ENCODE data around the gene NOVA2.

Gene NOVA2

DNA sequence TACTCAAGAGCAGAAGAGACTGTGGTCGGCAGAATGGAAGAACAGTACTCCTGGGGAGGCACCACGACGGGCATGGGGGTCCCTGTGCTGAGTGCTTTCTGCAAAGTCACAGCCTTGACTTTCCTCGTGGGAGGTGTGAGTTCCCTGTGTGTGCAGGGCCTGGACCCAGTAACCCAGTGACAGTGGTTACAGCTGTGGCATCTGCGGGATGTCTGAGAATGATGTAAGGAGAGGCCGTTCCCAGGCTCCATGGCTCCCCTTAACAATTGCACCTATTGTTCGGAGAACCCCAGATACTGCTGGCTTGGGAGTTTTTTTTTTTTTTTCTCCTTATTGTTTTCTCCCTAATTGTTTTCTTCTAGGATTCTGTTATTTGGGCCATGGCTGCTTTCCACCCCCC is 54.0 kb downstream of the NOVA2 start:
- H3K4me1 ChIP-seq (ENCODE audit: insufficient read depth, low read length), result peaks cover 15% of the 10 kb centered on the region
- H3K36me3 ChIP-seq (ENCODE audit: insufficient read depth, low read length), result no peaks in the 10 kb centered on the region
- H3K4me3 ChIP-seq (ENCODE audit: low read length), result no peak overlapping the region
- no peaks in the 10 kb centered on the region for H3K27me3 ChIP-seq (ENCODE audit: insufficient read depth, low read length)
- no peaks in the 10 kb centered on the region for H3K9me3 ChIP-seq (ENCODE audit: low read length)
- H2AFZ ChIP-seq (ENCODE audit: low read depth, low read length), result peak overlapping the region; percentile 7

DNA sequence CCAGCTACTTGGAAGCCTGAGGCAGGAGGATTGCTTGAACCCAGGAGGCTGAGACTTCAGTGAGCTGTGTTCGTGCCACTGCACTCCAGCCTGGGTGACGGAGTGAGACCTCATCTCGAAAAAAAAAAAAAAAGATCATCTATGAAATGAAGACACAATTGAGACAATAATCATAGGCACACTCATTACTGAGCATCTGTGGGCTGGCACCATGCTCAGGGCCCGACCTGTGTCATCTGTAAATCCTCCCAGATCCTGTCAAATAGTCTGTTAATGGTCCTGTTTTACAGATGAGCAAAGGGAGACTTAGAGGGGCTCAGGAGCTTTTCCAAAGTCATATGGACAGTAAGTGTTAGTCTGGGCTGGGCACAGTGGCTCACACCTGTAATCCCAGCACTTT is 54.9 kb downstream of the NOVA2 start:
- no peaks in the 10 kb centered on the region for H3K36me3 ChIP-seq (ENCODE audit: insufficient read depth, low read length)

DNA sequence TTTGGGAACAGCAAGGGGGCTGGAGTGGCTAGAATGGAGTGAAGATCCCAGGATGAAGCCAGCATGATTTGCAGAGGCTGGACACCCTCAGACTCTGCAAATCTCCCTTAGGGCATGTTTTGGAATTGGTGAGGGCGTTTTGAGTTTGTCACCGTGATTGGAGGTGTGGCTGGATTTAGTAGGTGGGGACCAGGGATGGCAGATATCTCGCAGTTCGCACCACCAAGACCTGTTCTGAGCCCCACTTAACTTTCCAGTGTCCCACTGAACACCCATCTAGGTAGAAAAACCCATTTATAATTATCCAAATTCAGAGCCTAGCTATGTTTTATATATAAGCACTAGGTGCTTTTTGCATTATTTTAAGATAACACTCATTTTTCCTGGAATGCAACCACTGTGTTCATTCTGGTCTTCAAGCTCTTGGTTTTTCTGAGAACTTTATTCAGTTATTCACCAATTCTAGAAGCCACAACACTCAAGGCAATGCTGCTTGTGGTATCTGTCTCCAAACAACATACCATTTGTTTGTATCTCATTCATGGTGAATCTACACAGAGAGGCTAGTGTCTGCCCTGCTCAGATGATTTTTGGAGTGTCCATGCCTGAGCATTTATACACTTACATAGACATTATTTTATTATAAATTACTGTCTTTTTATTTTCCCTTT is 56.1 kb downstream of the NOVA2 start:
- H3K27me3 ChIP-seq (ENCODE audit: insufficient read depth, low read length), result no peaks in the 10 kb centered on the region
- H3K4me1 ChIP-seq (ENCODE audit: insufficient read depth, low read length), result peaks cover 15% of the 10 kb centered on the region
- H2AFZ ChIP-seq (ENCODE audit: low read depth, low read length), result no peak overlapping the region
- no peaks in the 10 kb centered on the region for H3K36me3 ChIP-seq (ENCODE audit: insufficient read depth, low read length)
- H3K9me3 ChIP-seq (ENCODE audit: low read length), result no peaks in the 10 kb centered on the region
- no peak overlapping the region for H3K4me3 ChIP-seq (ENCODE audit: low read length)

More for the DNA sequence above, 54.9 kb downstream of the NOVA2 start:
- H3K27me3 ChIP-seq (ENCODE audit: insufficient read depth, low read length), result no peaks in the 10 kb centered on the region
- H2AFZ ChIP-seq (ENCODE audit: low read depth, low read length), result no peak overlapping the region
- H3K4me1 ChIP-seq (ENCODE audit: insufficient read depth, low read length), result peaks cover 15% of the 10 kb centered on the region
- H3K4me3 ChIP-seq (ENCODE audit: low read length), result no peak overlapping the region
- no peaks in the 10 kb centered on the region for H3K9me3 ChIP-seq (ENCODE audit: low read length)

DNA sequence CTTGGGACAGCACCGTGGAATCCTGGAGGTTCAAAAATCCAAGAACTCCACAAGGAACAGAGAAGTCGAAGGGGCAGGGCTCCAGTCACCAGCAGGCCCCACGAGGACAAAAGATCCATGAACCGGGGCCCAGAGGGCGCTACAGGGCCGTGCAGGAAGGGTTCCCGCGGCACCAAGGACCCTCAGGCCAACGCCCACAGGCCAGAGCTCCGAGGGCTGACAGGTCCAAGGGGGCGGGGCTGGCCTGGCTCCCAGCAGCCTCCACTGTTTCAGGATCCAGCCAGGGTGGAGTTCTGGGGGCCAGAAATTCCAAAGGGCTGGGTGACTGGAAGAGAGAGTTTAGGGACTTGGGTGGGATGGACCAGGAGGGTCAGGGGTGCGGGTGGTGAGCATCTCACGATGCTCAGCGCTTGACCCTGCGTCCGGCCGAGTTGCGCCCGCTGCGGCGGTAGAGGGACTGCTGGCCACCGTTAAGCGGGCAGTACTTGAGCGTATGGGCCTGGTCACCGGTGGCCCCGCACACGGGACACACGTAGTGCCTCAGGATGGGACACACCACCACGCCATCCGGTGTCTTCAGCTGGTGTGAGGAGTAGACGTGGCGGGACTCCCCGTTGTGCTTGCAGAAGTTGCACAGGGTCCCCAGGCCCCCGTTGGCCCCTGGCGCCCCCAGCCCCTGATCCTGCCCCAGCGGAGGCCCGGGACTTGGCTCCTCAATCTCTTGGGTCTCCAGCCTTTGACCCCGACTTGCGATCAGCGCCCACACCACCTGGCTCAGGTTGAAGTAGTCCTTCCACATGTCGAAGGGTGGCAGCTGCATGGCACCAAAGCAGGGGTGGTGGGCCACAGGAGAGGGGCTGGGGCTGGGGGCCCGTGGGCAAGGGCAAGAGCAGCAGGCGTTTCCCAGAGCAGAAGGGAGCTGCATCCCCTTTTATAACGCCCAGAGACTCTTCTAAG is 59.5 kb downstream of the NOVA2 start, which contains the start of gene NANOS2:
TSS of gene NANOS2 (minus strand) at position 905 of the 957 bp plus-strand sequence. CDS start at position 820, 85 bp downstream.
- H2AFZ ChIP-seq (ENCODE audit: low read depth, low read length), result no peak within 1 kb of the TSS
- no peak within 1 kb of the TSS for H3K4me3 ChIP-seq (ENCODE audit: low read length)
- H3K36me3 ChIP-seq (ENCODE audit: insufficient read depth, low read length), result no peaks in the 10 kb centered on the region
- H3K9me3 ChIP-seq (ENCODE audit: low read length), result no peaks in the 10 kb centered on the region
- no peaks in the 10 kb centered on the region for H3K4me1 ChIP-seq (ENCODE audit: insufficient read depth, low read length)
- no peaks in the 10 kb centered on the region for H3K27me3 ChIP-seq (ENCODE audit: insufficient read depth, low read length)

DNA sequence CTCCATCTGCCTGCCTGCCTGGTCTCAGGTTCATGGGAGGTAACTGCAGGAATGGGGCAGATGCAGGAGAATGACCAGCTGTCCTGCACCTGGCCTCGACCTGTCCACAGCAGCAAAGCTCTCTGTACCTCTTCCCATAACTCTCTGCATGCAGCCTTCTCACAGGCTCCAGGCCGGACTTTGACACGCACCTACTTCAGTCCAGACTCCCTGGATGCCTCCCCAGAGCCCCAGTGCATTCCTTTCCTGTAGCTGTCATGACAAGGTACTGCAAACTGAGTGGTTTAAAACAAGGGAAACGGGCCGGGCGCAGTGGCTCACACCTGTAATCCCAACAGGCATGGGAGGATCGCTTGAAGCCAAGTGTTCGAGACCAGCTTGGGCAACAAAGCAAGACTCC is 62.4 kb downstream of the NOVA2 start:
- H2AFZ ChIP-seq (ENCODE audit: low read depth, low read length), result no peak overlapping the region
- H3K9me3 ChIP-seq (ENCODE audit: low read length), result no peaks in the 10 kb centered on the region
- no peaks in the 10 kb centered on the region for H3K4me1 ChIP-seq (ENCODE audit: insufficient read depth, low read length)
- no peak overlapping the region for H3K4me3 ChIP-seq (ENCODE audit: low read length)
- H3K27me3 ChIP-seq (ENCODE audit: insufficient read depth, low read length), result no peaks in the 10 kb centered on the region
- H3K36me3 ChIP-seq (ENCODE audit: insufficient read depth, low read length), result no peaks in the 10 kb centered on the region

DNA sequence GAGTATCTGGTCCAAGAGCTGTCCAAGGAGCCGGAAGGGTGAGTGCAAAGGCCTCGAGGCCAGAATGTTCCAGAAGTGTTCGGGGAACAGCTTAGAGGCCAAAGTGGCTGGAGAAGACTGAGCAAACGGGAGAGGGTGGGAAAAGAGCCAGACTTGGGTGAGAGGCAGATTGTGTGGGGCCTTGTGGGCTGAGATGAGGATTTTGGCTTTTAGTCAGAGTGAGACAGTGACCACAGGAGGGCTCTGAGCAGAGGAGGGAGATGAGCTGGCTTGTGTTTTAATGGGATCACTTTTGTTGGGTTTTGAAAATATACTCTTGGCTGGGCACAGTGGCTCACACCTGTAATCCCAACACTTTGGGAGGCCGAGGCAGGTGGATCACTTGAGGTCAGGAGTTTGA is 64.7 kb downstream of the NOVA2 start:
- H3K4me1 ChIP-seq (ENCODE audit: insufficient read depth, low read length), result no peaks in the 10 kb centered on the region
- H3K36me3 ChIP-seq (ENCODE audit: insufficient read depth, low read length), result no peaks in the 10 kb centered on the region
- H3K27me3 ChIP-seq (ENCODE audit: insufficient read depth, low read length), result no peaks in the 10 kb centered on the region

DNA sequence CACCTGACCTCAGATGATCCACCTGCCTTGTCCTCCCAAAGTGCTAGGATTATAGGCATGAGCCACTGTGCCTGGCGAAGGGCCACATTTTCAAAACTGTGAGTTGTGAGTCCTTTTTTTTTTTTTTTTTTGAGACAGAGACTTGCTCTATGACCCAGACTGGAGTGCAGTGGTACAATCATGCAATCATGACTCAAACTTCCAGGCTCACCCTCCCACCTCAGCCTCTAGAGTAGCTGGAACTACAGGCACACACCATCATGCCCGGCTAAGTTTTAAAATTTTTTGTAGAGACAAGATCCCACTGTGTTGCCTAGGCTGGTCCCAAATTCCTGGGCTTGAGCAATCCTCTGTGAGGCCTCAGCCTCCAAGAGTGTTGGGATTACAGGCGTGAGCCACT is 67.4 kb downstream of the NOVA2 start:
- Histone ChIP-seq H3K36me3 (ENCODE audit: insufficient read depth, low read length) (no peaks in the 10 kb centered on the region), H2AFZ (ENCODE audit: low read depth, low read length) (no peak overlapping the region), H3K4me1 (ENCODE audit: insufficient read depth, low read length) (peaks cover 7% of the 10 kb centered on the region), H3K27me3 (ENCODE audit: insufficient read depth, low read length) (no peaks in the 10 kb centered on the region), H3K9me3 (ENCODE audit: low read length) (no peaks in the 10 kb centered on the region), H3K4me3 (ENCODE audit: low read length) (no peak overlapping the region)

More for the DNA sequence above, 64.7 kb downstream of the NOVA2 start:
- no peak overlapping the region for H3K4me3 ChIP-seq (ENCODE audit: low read length)
- no peaks in the 10 kb centered on the region for H3K9me3 ChIP-seq (ENCODE audit: low read length)
- no peak overlapping the region for H2AFZ ChIP-seq (ENCODE audit: low read depth, low read length)

DNA sequence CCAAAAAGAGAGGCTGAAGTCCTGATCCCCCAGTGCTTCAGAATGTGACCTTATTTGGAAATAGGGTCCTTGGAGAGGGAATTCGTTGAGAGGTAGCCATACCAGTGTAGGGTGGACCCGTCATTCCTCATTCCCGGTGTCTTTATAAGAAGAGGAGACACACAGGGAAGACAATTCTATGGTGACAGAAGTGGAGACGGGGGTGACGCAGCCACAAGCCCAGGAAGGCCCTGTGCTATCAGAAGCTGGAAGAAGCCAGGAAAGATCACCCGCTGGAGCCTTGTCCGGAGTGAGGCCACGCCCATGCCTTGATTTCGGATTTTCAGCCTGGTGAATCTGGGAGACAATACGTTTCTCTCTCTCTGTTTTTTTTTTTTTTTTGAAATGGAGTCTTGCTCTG is 68.7 kb downstream of the NOVA2 start:
- Histone ChIP-seq H3K36me3 (ENCODE audit: insufficient read depth, low read length) (peaks cover 3% of the 10 kb centered on the region), H3K4me1 (ENCODE audit: insufficient read depth, low read length) (peaks cover 12% of the 10 kb centered on the region), H3K9me3 (ENCODE audit: low read length) (no peaks in the 10 kb centered on the region), H3K27me3 (ENCODE audit: insufficient read depth, low read length) (no peaks in the 10 kb centered on the region), H3K4me3 (ENCODE audit: low read length) (no peak overlapping the region), H2AFZ (ENCODE audit: low read depth, low read length) (no peak overlapping the region)

DNA sequence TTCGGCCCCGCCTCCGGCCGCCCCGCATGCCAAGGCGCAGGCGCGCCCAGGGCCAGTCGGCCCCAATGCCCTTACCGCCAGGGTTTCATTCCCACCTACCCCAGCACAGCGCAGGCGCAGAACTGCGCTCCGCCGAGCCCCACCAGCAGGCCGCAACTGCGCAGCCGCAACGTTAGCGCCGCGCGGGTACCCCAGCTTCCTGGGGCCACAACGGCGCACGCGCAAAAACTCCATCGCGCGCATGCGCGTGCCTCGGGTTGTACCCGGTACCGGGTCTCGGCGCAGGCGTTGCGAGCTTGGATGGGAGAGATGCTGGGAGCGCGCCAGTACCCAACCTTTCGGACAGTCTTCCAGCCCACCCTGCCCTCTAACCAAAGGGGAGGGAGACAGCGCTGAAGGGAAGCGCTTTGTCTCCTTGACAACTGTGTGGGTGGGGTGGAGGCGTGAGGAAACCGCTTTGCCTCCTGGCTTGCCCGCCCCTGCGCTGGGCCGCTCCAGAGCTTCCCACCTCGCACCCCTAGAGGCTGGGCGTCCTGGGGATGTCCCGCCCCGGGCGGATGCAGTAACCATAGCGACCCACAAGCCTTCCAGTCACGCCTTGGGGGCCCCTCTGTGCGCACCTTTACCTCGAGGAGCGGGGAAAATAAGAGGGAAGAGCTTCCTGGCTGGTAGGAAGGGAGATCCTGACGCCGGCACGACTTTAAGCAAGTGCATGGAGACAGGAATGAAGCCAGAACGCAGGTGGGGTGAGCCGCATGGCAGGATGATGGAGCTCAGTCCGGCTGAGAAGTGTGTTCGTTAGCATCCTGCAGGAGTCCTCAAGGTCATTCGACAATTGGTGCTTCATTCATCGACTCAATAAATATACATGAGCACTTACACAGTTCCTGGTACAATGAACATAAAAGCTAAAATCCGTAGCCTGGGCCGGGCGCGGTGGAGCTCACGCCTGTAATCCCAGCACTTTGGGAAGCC is 70.7 kb downstream of the NOVA2 start:
- Histone ChIP-seq H3K36me3 (ENCODE audit: insufficient read depth, low read length) (peaks cover 11% of the 10 kb centered on the region), H3K4me1 (ENCODE audit: insufficient read depth, low read length) (peaks cover 12% of the 10 kb centered on the region)

DNA sequence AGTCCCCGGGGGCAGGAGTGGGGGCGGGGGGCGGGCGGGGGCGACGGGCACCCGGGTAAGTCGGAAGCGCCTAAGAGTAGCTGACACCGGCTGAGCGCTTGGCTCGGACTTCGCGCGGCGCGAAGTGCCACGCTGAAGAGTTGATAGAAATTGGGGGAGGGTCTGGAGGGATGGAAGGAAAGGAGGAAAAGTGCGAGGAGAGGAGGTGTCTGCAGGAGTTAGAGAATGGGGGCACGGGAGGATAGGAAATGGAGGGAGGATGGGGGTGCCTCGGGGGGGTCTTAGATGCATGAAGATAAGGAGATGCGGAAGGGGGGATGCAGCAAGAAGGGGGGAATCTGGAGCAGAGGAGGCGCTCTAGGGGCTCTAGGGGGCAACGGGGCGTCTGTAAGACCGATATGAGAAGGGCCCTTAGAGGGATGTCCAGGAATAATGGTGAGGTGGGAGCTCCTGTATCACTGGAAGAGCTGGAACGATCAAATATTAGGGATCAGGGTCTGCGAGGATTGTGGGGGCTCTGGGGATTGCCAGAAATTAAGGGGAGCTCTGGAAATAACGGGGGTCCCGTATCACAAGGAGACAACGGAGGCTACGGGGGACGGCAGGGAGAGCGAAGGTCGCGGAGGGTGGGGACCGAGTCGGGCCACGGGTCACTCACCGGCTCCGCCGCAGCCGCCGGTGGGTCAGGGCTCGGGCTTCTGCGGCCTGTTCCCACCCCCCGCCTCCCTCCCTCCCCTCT is 71.6 kb downstream of the NOVA2 start, which contains the start of gene MYPOP:
TSS of gene MYPOP (minus strand) at position 702 of the 739 bp plus-strand sequence. CDS start 840 bp downstream, outside the sequence.
- Histone ChIP-seq H3K27me3 (ENCODE audit: insufficient read depth, low read length) (no peaks in the 10 kb centered on the region), H2AFZ (ENCODE audit: low read depth, low read length) (peak within 1 kb of the TSS; percentile 57), H3K4me1 (ENCODE audit: insufficient read depth, low read length) (peaks cover 12% of the 10 kb centered on the region), H3K36me3 (ENCODE audit: insufficient read depth, low read length) (peaks cover 16% of the 10 kb centered on the region), H3K4me3 (ENCODE audit: low read length) (peak within 1 kb of the TSS; percentile 90), H3K9me3 (ENCODE audit: low read length) (no peaks in the 10 kb centered on the region)

More for the DNA sequence above, 70.7 kb downstream of the NOVA2 start:
- no peaks in the 10 kb centered on the region for H3K27me3 ChIP-seq (ENCODE audit: insufficient read depth, low read length)
- H3K9me3 ChIP-seq (ENCODE audit: low read length), result no peaks in the 10 kb centered on the region
- peak overlapping the region; percentile 30 for H2AFZ ChIP-seq (ENCODE audit: low read depth, low read length)
- peak overlapping the region; percentile 90 for H3K4me3 ChIP-seq (ENCODE audit: low read length)

DNA sequence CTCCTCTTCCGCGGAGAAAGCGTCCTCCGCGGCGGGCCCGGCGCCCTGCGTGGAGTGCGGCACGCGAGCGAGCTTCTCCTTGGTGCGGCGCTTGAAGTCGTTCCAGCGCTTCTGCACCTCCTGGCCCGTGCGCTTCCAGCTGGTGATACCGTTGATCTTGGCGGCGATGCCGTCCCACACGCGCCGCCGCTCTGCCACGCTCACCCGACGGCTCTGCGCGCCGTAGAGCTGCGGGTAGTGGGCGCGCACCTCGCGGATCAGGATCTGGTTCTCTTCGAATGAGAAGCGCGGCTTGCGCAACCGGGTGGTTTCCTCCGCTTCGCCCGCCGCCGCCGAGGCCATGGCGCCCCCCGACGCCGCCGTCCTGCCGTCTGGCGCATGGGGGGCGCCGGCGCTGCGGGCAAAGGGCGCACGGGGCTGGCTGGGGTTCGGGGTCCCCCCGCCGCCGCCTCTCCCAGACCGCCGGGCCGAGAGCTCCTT is 72.2 kb downstream of the NOVA2 start:
- Histone ChIP-seq H3K4me3 (ENCODE audit: low read length) (peak overlapping the region; percentile 90), H3K4me1 (ENCODE audit: insufficient read depth, low read length) (peaks cover 12% of the 10 kb centered on the region), H3K27me3 (ENCODE audit: insufficient read depth, low read length) (no peaks in the 10 kb centered on the region), H2AFZ (ENCODE audit: low read depth, low read length) (no peak overlapping the region), H3K36me3 (ENCODE audit: insufficient read depth, low read length) (peaks cover 16% of the 10 kb centered on the region), H3K9me3 (ENCODE audit: low read length) (no peaks in the 10 kb centered on the region)
